ENCODE data around the gene RNU7-1.

Gene RNU7-1

GRCh38 chr12:6943389-6943721 lies 261 bp upstream of the RNU7-1 start:
- peak overlapping the region in 1 of 2 experiments; percentile 88; a peak in 2 of 4 replicates for H3K4me3 ChIP-seq (ENCODE audit: low read depth in 1 of 2, low read length in 2 of 2)
- H3K36me3 ChIP-seq (ENCODE audit: insufficient read depth, low read length) = peaks cover 50% of the 10 kb centered on the region
- TF ChIP-seq, protein P1, sequence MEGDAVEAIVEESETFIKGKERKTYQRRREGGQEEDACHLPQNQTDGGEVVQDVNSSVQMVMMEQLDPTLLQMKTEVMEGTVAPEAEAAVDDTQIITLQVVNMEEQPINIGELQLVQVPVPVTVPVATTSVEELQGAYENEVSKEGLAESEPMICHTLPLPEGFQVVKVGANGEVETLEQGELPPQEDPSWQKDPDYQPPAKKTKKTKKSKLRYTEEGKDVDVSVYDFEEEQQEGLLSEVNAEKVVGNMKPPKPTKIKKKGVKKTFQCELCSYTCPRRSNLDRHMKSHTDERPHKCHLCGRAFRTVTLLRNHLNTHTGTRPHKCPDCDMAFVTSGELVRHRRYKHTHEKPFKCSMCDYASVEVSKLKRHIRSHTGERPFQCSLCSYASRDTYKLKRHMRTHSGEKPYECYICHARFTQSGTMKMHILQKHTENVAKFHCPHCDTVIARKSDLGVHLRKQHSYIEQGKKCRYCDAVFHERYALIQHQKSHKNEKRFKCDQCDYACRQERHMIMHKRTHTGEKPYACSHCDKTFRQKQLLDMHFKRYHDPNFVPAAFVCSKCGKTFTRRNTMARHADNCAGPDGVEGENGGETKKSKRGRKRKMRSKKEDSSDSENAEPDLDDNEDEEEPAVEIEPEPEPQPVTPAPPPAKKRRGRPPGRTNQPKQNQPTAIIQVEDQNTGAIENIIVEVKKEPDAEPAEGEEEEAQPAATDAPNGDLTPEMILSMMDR (IDR thresholded peaks at IDR 0.05; ENCODE audit: borderline replicate concordance, extremely low read depth, low read length, poor library complexity, severe bottlenecking) = no peak
- no peak for TF ChIP-seq EZH2 (IDR thresholded peaks at IDR 0.05; ENCODE audit: borderline replicate concordance, low read depth, low read length, severe bottlenecking)
- H3K4me1 ChIP-seq (ENCODE audit: insufficient read depth, low read length) = peaks cover 49% of the 10 kb centered on the region
- H3K27me3 ChIP-seq (ENCODE audit: insufficient read depth, low read length, poor library complexity) = no peaks in the 10 kb centered on the region
- H2AFZ ChIP-seq (ENCODE audit: low read depth, low read length) = peak overlapping the region; percentile 44
- peak overlapping the region; percentile 93 for H3K9ac ChIP-seq (ENCODE audit: low read depth, low read length)
- no peaks in the 10 kb centered on the region for H3K9me3 ChIP-seq (ENCODE audit: insufficient read depth, low read length, severe bottlenecking)
- H3K79me2 ChIP-seq (ENCODE audit: insufficient read depth, low read length) = peaks cover 20% of the 10 kb centered on the region
- DNase-seq (peak; percentile 85), ATAC-seq (ENCODE audit: insufficient read depth, low read depth) (peak; percentile 63)
- H3K4me2 ChIP-seq (ENCODE audit: insufficient read depth, low read length) = peak overlapping the region; percentile 94
- no peaks in the 10 kb centered on the region for H4K20me1 ChIP-seq (ENCODE audit: insufficient read depth, low read length)
- peak overlapping the region; percentile 99 for H3K27ac ChIP-seq (ENCODE audit: low read length)

GRCh38 chr12:6944381-6945186 lies 968 bp downstream of the RNU7-1 start:
- peak overlapping the region; percentile 58 to 88 for H3K4me3 ChIP-seq (ENCODE audit: low read depth in 1 of 2, low read length in 2 of 2)
- TF ChIP-seq EZH2 (IDR thresholded peaks at IDR 0.05; ENCODE audit: borderline replicate concordance, low read depth, low read length, severe bottlenecking) = no peak
- TF ChIP-seq, protein P1 (IDR thresholded peaks at IDR 0.05; ENCODE audit: borderline replicate concordance, extremely low read depth, low read length, poor library complexity, severe bottlenecking) = peak; percentile 97
- peaks cover 38% of the 10 kb centered on the region for H3K36me3 ChIP-seq (ENCODE audit: insufficient read depth, low read length)
- H2AFZ ChIP-seq (ENCODE audit: low read depth, low read length) = peak overlapping the region; percentile 91
- no peaks in the 10 kb centered on the region for H4K20me1 ChIP-seq (ENCODE audit: insufficient read depth, low read length)
- H3K9me3 ChIP-seq (ENCODE audit: insufficient read depth, low read length, severe bottlenecking) = no peaks in the 10 kb centered on the region
- H3K4me2 ChIP-seq (ENCODE audit: insufficient read depth, low read length) = peak overlapping the region; percentile 94
- H3K79me2 ChIP-seq (ENCODE audit: insufficient read depth, low read length) = peaks cover 11% of the 10 kb centered on the region
- peak overlapping the region; percentile 99 for H3K27ac ChIP-seq (ENCODE audit: low read length)
- no peaks in the 10 kb centered on the region for H3K27me3 ChIP-seq (ENCODE audit: insufficient read depth, low read length, poor library complexity)
- peak; percentile 93 for DNase-seq
- peaks cover 40% of the 10 kb centered on the region for H3K4me1 ChIP-seq (ENCODE audit: insufficient read depth, low read length)
- H3K9ac ChIP-seq (ENCODE audit: low read depth, low read length) = peak overlapping the region; percentile 93
- peak; percentile 72 for ATAC-seq (ENCODE audit: insufficient read depth, low read depth)

- TF ChIP-seq, protein P1 (IDR thresholded peaks at IDR 0.05; ENCODE audit: borderline replicate concordance, extremely low read depth, low read length, poor library complexity, severe bottlenecking) = no peak
- TF ChIP-seq EZH2 (IDR thresholded peaks at IDR 0.05; ENCODE audit: borderline replicate concordance, low read depth, low read length, severe bottlenecking) = no peak
- Histone ChIP-seq H2AFZ (ENCODE audit: low read depth, low read length) (no peak overlapping the region), H3K4me3 (ENCODE audit: low read depth in 1 of 2, low read length in 2 of 2) (peak overlapping the region in 1 of 2 experiments; percentile 88; a peak in 2 of 4 replicates), H3K79me2 (ENCODE audit: insufficient read depth, low read length) (peaks cover 11% of the 10 kb centered on the region), H3K36me3 (ENCODE audit: insufficient read depth, low read length) (peaks cover 33% of the 10 kb centered on the region), H3K4me2 (ENCODE audit: insufficient read depth, low read length) (peak overlapping the region; percentile 94), H3K9me3 (ENCODE audit: insufficient read depth, low read length, severe bottlenecking) (no peaks in the 10 kb centered on the region), H3K27ac (ENCODE audit: low read length) (peak overlapping the region; percentile 99), H3K4me1 (ENCODE audit: insufficient read depth, low read length) (peaks cover 41% of the 10 kb centered on the region), H3K9ac (ENCODE audit: low read depth, low read length) (peak overlapping the region; percentile 93), H4K20me1 (ENCODE audit: insufficient read depth, low read length) (no peaks in the 10 kb centered on the region), H3K27me3 (ENCODE audit: insufficient read depth, low read length, poor library complexity) (no peaks in the 10 kb centered on the region)
- DNase-seq = no peak
- ATAC-seq (ENCODE audit: insufficient read depth, low read depth) = no peak
Measured at GRCh38 chr12:6945613-6946012, 2.0 kb downstream of the RNU7-1 start.
